ENCODE results near the gene IGFBP6. TPM values are rescaled to one million over a fixed set of nuclear protein-coding genes. Genes with fewer than 3 reads are reported as not detected.

The IGFBP6 gene
- total and polyA plus RNA-seq, 8 donors: 22.6 to 388 (median 82.8) TPM

DNA sequence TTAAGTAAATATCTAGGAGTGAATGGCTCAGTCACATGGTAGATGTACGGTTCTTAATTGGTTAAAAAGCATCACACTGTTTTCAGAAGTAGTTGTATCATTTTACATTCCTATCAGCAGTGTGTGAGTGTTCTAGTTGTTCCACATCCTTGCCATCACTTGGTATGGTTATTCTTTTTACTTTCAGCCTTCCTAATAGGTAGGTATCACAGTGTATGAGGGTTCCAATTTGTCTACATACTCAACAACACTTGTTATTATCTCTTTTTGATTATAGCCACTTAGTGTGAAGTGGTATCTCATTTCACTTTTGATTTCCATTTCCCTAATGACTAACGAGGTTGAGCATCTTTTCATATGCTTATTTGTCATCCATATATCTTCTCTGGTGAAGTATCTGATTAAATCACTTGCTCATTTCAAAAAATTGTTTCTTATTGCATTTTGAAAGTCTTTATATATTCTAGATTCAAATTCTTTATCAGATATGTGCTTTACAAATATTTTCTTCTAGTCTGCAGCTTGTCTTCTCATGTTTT lies 14.8 kb upstream of the IGFBP6 start:
- DNase-seq: no peak
- TF ChIP-seq POLR2AphosphoS5 (IDR thresholded peaks at IDR 0.05) (no peak), EP300 (IDR thresholded peaks at IDR 0.05) (no peak), POLR2A (IDR thresholded peaks at IDR 0.05) (no peak)
- TF ChIP-seq, protein P1, sequence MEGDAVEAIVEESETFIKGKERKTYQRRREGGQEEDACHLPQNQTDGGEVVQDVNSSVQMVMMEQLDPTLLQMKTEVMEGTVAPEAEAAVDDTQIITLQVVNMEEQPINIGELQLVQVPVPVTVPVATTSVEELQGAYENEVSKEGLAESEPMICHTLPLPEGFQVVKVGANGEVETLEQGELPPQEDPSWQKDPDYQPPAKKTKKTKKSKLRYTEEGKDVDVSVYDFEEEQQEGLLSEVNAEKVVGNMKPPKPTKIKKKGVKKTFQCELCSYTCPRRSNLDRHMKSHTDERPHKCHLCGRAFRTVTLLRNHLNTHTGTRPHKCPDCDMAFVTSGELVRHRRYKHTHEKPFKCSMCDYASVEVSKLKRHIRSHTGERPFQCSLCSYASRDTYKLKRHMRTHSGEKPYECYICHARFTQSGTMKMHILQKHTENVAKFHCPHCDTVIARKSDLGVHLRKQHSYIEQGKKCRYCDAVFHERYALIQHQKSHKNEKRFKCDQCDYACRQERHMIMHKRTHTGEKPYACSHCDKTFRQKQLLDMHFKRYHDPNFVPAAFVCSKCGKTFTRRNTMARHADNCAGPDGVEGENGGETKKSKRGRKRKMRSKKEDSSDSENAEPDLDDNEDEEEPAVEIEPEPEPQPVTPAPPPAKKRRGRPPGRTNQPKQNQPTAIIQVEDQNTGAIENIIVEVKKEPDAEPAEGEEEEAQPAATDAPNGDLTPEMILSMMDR (IDR thresholded peaks at IDR 0.05): no peak
- Histone ChIP-seq H3K4me3 (no peak overlapping the region), H3K4me1 (peaks cover 10 to 24% (median 22%) of the 10 kb centered on the region in 4 donors), H3K36me3 (no peaks in the 10 kb centered on the region), H3K27me3 (no peaks in the 10 kb centered on the region), H3K9me3 (no peaks in the 10 kb centered on the region), H3K27ac (no peak overlapping the region)
- intact Hi-C loops (cut with DNase I; ENCODE audit: low total_unique reads): no loop called here
- WGBS, 5 donors: 64 to 73% (median 66%) methylated on average over 2 of the region's 2 CpGs

DNA sequence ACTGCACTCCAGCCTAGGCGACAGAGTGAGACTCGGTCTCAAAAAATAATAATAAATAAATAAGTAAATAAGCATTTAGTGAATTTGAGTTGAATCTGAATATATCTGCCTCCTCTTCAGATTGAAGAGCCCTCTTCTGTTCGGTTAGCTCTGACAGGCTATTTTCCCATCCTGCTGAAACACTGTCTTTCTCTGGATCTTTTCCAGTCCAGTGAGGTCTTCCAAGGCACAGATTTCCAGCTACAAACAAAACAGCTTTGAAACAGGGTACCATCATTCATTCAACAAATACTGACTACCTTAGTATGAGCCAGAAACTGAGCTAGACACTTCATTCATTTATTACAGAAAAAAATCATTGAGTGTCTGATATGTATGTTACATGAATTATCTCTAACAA lies 11.1 kb upstream of the IGFBP6 start:
- WGBS, 5 donors: 79 to 89% (median 86%) methylated on average over 3 of the region's 3 CpGs
- intact Hi-C loops (cut with DNase I; ENCODE audit: low total_unique reads): no loop called here

DNA sequence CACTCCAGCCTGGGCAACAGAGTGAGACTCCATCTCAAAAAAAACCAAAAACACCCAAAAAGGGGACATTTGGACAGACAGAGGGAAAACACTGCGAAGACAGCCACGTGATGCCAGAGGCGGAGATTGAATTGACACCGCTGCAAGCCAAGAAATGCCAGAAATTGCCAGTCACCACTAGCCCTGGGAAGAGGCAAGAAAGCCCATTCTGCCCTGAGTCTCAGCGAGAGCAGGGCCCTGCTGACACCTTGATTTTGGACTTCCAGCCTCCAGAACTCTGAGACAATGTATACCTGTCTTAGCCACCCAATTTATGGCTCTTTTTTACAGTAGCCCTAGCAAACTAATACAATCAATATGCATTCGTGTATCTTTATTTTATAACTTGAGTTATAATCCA lies 7.4 kb upstream of the IGFBP6 start:
- Histone ChIP-seq H3K4me3 (no peak overlapping the region), H3K36me3 (no peaks in the 10 kb centered on the region), H3K4me1 (peaks cover 0 to 3% (median 0%) of the 10 kb centered on the region in 4 donors), H3K27me3 (no peaks in the 10 kb centered on the region), H3K27ac (no peak overlapping the region), H3K9me3 (no peaks in the 10 kb centered on the region)
- 90 to 97% (median 95%) methylated on average over 6 of the region's 6 CpGs for WGBS, 5 donors
- intact Hi-C loops (cut with DNase I; ENCODE audit: low total_unique reads): no loop called here
- TF ChIP-seq, protein P1 (IDR thresholded peaks at IDR 0.05): no peak
- no peak for TF ChIP-seq POLR2A (IDR thresholded peaks at IDR 0.05)
- DNase-seq: no peak

More for the DNA sequence above, 11.1 kb upstream of the IGFBP6 start:
- Histone ChIP-seq H3K27ac (no peak overlapping the region), H3K9me3 (no peaks in the 10 kb centered on the region), H3K27me3 (no peaks in the 10 kb centered on the region), H3K36me3 (no peaks in the 10 kb centered on the region), H3K4me3 (no peak overlapping the region), H3K4me1 (no peaks in the 10 kb centered on the region)
- no peak for DNase-seq
- TF ChIP-seq POLR2A (IDR thresholded peaks at IDR 0.05) (no peak), POLR2AphosphoS5 (IDR thresholded peaks at IDR 0.05) (no peak), EP300 (IDR thresholded peaks at IDR 0.05) (no peak)
- TF ChIP-seq, protein P1 (IDR thresholded peaks at IDR 0.05): no peak

DNA sequence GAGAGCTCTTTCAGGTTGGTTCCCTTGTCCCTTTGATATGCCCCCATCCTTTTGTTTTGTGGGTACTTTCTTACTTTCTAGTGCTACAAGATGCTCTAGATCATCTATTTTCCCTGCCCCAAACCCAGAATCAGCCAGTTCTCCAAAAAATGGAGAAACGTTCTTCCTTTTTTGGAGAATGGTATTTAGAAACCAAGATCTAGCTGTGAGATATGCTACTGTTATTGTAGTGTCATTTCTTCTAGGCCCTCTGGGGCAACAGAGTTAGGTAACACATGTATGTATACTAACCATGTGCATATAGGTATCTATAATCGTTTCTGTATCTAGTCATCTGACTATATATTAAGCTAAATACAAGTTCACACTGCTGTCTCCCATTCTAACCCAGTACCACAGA lies 6.9 kb upstream of the IGFBP6 start:
- H3K36me3 ChIP-seq: no peaks in the 10 kb centered on the region
- H3K27ac ChIP-seq: no peak overlapping the region
- DNase-seq: no peak
- intact Hi-C loops (cut with DNase I; ENCODE audit: low total_unique reads): no loop called here
- TF ChIP-seq, protein P1 (IDR thresholded peaks at IDR 0.05): no peak
- no peak for TF ChIP-seq POLR2AphosphoS5 (IDR thresholded peaks at IDR 0.05)
- no peak for TF ChIP-seq POLR2A (IDR thresholded peaks at IDR 0.05)
- no peak for TF ChIP-seq EP300 (IDR thresholded peaks at IDR 0.05)
- H3K4me3 ChIP-seq: no peak overlapping the region
- H3K9me3 ChIP-seq: no peaks in the 10 kb centered on the region
- H3K4me1 ChIP-seq: peaks cover 0 to 3% (median 0%) of the 10 kb centered on the region in 4 donors
- H3K27me3 ChIP-seq: no peaks in the 10 kb centered on the region
- 51 to 73% (median 64%) methylated on average over 2 of the region's 2 CpGs for WGBS, 5 donors

Data from stomach (tissue), 9 donors.